ENCODE results near the gene FAM107B.

DNA sequence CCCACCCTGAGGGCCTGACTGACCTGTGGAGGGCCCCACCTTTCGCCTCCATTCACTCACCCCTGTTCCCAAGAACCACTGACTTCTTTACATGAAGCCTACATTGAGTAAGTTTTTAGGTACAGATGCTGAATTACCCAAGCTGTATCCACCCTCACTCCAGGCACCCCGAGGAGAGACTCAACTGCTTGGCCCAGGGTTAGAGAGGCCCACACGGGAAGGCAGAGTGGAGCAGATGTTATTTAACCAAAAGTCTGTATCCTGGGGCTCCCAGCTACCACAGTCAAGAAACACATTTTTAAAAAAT is 230.8 kb downstream of the FAM107B start:
- TF ChIP-seq POLR2A (IDR thresholded peaks at IDR 0.05; ENCODE audit: low read depth, low read length): no peak
- TF ChIP-seq POLR2AphosphoS5 (IDR thresholded peaks at IDR 0.05; ENCODE audit: low read depth, low read length): no peak
